NCI-H2107 (cell line): ENCODE results near the gene MAPK11.
"Not testable (repeated sequence)": the region's sequence is repeated elsewhere in the genome, so short reads cannot be mapped to it uniquely, and the experiment has no call there.

Experiments
- DNase-seq: peaks from one replicate; lab custom pipeline; 2025; lab: John Stamatoyannopoulos, UW

MAPK11 gene

DNA sequence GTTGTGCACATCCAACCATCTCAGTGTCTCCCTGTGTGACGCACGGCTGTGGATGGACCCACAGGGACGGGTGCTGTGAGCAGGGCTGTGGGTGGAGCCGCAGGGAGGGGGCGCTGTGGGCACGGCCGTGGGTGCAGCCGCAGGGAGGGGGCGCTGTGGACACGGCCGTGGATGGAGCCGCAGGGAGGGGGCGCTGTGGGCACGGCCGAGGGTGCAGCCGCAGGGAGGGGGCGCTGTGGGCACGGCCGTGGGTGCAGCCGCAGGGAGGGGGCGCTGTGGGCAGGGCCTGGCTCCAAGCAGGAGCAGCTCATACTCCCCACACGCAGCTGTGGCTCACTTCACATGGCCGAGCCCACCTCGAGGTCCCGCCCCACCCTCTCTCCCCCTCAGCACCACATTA lies 6.0 kb upstream of the MAPK11 start:
- no peak for DNase-seq

DNA sequence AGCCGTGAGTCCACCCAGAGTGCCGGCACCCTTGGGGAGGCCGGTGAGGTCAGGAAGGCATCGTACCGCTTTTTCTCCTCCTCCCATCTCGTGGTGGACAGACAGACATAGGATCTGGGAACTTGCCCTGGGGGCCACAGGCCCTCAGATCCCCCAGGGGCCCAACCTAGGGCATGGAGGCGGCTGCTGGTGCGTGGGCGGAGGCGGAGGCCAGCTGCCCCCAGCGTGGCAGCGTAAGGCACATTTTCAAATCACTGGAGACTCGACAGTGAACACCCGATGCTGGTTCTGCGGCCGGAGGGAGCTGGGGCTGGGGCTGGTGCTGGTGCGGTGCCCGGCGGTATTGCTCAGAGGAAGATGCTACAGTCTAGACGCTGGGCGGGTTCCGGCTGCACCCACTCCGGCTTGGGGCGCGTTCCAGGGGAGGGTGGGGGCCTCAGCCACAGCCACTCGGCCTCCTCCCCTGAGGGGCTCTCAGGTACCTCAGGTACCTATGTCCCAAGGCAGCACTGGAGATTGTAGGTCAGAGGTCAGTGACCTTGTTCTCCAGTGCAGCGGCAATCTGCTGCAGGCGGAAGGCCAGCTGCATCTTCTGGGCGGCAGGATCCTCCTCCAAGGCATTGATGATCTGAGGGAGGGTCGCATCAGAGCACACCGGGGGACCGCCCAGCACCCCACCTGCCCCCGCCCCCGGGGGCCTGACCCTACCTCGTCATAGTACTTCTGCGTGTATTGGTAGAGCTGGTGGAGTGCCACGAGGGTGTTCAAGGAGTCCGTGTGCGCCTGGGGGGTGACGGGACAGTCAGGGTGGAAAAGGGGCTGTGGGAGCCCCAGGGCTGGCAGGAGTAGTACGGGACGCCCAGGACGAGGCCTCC lies 5.2 kb upstream of the MAPK11 start:
- DNase-seq = no peak

DNA sequence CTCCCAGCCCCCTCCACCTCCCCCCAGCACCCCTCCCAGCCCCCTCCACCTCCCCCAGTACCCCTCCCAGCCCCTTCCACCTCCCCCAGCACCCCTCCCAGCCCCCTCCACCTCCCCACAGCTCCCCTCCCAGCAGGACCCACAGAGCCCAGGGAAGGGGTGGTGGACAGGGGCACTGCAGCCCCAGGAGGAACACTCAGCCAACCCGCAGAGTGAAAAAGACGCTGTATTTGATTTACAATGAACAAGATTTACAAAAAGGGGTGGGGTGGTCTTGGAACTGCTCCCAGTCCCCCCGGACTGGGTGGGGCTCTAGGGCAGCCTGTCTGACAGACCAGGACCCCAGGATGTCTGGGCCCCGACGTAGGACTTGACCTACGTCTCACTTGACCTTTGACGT lies 4.6 kb upstream of the MAPK11 start:
- DNase-seq = no peak

DNA sequence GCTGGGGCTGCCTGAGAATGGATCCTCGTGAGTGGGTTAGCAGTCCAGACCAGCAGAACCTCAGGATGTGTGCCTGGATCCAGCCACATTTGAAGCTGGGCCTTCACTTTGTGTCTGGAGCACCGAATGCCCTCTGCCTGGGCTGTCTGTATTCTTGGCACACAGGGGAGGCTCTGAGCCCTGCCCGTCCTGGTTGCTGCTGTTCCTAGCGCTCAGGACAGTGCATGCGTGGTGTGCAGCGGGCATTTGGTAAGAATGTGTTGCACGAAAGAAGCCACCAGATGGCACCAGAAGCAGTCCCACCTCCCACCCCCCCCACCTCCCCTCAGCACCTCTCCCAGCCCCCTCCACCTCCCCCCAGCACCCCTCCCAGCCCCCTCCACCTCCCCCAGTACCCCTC lies 4.1 kb upstream of the MAPK11 start:
- no peak for DNase-seq

DNA sequence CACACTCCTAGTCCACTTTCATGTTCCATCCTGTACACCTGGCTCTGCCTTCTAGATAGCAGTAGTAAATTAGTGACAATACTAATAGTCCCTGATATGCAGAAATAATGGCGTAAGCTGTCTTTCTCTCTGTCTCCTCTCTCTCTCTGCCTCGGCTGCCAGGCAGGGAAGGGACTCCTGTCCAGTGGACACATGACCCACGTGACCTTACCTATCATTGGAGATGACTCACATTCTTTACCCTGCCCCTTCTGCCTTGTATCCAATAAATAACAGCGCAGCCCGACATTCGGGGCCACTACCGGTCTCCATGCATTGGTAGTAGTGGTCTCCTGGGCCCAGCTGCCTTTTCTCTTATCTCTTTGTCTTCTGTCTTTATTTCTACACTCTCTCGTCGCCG lies 3.6 kb upstream of the MAPK11 start:
- not testable (repeated sequence) for DNase-seq

- not testable (repeated sequence) for DNase-seq
These were observed 3.2 kb upstream of the MAPK11 start for GRCh38 chr22:50273352-50273751.

- no peak for DNase-seq
These were observed 2.0 kb upstream of the MAPK11 start for GRCh38 chr22:50272044-50272802.

GRCh38 chr22:50271519-50271970 lies 1.4 kb upstream of the MAPK11 start:
- peak; percentile 43 for DNase-seq

DNA sequence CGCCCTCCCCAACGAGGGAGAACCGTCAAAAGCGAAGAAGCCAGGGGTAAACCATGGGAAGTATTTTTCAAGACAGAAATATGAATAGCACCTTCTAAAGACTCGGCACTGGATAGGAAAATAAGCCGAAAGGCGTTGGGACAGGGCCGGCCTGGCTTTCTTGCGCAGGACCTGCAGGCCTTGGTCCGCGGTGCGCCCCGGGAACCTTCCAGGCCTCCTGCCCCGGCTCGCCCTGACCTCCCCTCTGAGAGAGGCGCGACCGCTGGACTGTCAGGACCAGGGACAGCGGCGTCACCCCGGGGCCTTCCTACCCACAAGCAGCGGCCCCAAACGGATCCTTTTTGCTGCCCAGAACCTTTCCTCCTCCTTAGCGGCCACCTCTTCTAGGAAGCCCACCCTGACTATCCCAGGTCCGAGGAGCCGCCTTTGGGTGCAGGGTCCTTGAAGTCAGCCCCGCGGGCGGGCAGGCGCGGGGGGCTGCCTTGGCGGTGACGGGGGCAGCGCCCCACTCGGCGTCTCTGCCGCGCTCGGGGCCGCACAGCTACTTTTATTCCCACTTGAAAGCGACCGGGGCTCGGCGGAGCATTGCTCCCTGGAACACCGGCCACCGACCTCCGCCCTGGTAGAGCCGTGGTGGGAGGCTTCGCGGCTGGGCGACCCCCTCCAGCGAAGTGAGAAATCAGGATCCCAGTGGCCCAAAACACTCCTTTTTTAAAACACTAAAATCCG lies 650 bp upstream of the MAPK11 start:
- no peak for DNase-seq

DNA sequence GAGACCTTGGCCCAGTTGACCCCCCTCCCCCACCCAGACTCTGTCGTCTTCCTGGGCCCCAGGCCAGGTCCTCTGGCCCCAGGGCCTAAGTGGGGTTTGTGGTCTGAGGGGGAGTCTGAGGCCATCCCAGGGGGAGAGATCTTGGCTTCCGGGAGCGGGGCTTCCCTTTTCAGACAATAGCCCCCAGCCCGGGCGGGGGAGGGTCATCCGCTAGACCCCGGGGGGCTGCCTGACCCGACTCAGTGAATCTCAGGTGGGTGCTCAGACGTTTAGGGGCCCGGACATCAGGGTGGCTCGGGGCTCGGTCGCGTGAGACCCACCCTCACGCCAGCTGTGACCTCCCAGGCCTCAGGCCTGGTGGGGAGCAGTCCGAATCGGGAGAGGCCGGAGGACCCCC lies 609 bp downstream of the MAPK11 start:
- DNase-seq = no peak

DNA sequence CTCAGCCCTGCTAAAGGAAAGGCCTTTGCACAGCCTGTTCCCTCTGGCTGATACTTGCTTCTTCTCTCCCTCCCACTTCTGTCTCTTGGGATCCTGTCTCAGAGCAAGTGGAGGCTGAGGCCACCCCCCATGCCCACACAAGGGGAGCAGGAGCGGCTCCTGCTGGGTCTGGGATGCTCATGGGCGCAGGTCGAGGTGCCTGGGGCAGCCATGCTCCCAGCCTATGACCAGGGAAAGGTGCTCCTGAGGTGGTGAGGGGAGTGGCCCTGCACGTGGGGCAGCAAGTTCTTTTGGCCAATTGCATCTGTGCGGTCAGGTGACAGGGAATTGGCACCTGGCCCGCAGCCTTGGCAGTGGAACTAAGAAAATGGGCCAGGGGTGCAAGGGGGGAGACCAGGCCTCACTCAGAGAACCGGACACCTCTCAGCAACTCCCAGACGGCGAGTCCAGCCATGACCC lies 1.5 kb downstream of the MAPK11 start:
- no peak for DNase-seq

DNA sequence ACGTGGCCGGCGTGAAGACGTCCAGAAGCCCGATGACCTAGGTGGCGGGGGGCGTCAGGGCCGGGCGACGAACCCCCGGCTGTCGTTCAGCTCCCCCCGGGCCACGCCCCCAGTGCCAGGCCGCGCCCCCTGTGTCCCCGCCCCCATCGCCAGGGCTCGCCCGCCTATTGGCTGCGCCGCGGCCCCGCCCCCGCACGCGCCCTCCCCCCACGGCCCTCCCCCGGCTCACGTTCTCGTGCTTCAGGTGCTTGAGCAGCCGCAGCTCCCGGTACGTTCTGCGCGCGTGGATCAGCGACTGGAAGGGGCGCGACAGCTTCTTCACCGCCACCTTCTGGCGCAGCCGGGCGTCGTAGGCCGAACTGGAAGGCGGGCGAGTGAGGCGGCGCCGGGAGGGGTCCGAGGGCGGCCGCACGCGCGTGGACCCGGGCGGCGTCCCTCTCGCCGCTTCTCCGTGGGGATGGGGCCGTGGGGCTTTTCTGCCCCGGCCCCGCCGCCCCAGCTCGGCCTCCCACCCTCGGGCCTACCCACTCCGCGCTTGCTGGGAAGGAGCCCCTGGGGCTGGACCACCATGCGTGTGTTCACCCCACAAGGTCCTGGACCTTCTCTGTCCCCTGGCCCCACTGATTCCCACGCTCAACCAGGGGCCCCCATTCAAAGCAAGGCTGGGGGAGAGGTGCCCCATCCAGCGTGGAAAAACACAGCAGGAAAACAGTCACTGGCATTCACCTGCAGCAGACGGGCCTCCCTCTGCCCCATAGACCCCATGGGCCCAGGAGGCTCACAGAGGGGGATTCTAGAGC lies 2.4 kb downstream of the MAPK11 start:
- no peak for DNase-seq

- no peak for DNase-seq
These were observed 3.2 kb downstream of the MAPK11 start for GRCh38 chr22:50266994-50267393.

- no peak for DNase-seq
These were observed 5.1 kb downstream of the MAPK11 start for GRCh38 chr22:50264946-50265669.

- no peak for DNase-seq
These were observed 6.0 kb downstream of the MAPK11 start for GRCh38 chr22:50264104-50264745.

- no peak for DNase-seq
These were observed 7.1 kb downstream of the MAPK11 start for GRCh38 chr22:50262973-50263617.

GRCh38 chr22:50262460-50262911 lies 7.7 kb downstream of the MAPK11 start:
- DNase-seq = no peak

DNA sequence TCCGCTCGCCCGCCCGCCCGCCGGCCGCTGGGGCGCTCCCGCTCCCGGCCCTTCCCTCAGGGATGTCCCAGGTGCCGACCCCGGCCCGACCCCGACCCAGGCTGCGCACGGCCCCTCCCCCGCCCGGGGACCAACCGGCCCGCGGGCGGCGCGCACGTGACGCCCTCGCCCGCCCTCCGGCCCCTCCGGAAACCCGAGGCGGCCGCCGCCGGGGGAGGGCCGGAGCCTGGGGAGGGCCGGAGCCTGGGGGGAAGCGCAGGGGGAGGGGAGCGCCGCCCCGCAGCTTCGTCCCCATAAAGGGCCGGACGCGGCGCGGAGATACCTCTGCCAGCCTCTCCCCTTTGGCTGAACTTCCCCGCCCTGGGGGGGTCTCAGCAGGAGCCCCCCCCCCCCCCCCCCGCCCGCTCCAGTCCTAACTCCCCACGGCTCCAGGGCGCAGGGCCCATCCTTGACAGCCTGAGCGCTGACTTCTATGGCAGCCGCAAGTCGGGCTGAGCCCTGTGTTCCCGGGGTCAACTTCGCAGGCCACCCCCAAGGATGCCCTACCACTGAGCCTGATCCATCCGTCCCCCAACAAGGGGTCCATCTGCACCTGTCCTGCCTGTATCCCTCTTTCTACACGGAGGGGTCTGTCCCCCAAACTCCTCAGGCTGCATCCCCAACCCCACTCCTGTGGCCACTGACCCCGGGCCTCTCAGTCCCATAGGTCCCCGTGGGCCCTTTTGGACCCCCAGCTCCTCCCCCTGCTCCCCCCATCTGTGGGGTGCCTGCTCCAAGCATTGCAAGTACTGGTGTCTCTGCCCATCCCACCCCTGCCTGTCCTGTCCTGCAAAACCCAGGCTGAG lies 8.3 kb downstream of the MAPK11 start, which contains the start of gene MAPK12:
Gene MAPK12, minus strand, starts transcription at position 69 of the 845 bp plus-strand sequence. CDS start 174 bp downstream, outside the sequence.
- DNase-seq = no peak
